Measurements from ENCODE around the gene ACTR10.

The ACTR10 gene

GRCh38 chr14:58274881-58275280 is 74.9 kb downstream of the ACTR10 start:
- no peak for TF ChIP-seq MAX (IDR thresholded peaks at IDR 0.05; ENCODE audit: low read depth, low read length)
- TF ChIP-seq POLR2A (IDR thresholded peaks at IDR 0.05; ENCODE audit: extremely low read depth, insufficient read length): no peak
- TF ChIP-seq, protein P1, sequence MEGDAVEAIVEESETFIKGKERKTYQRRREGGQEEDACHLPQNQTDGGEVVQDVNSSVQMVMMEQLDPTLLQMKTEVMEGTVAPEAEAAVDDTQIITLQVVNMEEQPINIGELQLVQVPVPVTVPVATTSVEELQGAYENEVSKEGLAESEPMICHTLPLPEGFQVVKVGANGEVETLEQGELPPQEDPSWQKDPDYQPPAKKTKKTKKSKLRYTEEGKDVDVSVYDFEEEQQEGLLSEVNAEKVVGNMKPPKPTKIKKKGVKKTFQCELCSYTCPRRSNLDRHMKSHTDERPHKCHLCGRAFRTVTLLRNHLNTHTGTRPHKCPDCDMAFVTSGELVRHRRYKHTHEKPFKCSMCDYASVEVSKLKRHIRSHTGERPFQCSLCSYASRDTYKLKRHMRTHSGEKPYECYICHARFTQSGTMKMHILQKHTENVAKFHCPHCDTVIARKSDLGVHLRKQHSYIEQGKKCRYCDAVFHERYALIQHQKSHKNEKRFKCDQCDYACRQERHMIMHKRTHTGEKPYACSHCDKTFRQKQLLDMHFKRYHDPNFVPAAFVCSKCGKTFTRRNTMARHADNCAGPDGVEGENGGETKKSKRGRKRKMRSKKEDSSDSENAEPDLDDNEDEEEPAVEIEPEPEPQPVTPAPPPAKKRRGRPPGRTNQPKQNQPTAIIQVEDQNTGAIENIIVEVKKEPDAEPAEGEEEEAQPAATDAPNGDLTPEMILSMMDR (IDR thresholded peaks at IDR 0.05; ENCODE audit: low read depth, low read length): no peak
- TF ChIP-seq MYC (IDR thresholded peaks at IDR 0.05; ENCODE audit: low read depth, low read length): no peak
- peak; percentile 21 for DNase-seq (ENCODE audit: low read depth)
- no peak overlapping the region for H3K4me3 ChIP-seq (ENCODE audit: low read depth, low read length)

GRCh38 chr14:58275527-58276190 is 75.7 kb downstream of the ACTR10 start:
- TF ChIP-seq, protein P1 (IDR thresholded peaks at IDR 0.05; ENCODE audit: low read depth, low read length): no peak
- no peak for TF ChIP-seq MYC (IDR thresholded peaks at IDR 0.05; ENCODE audit: low read depth, low read length)
- no peak overlapping the region for H3K4me3 ChIP-seq (ENCODE audit: low read depth, low read length)
- no peak for DNase-seq (ENCODE audit: low read depth)

DNA sequence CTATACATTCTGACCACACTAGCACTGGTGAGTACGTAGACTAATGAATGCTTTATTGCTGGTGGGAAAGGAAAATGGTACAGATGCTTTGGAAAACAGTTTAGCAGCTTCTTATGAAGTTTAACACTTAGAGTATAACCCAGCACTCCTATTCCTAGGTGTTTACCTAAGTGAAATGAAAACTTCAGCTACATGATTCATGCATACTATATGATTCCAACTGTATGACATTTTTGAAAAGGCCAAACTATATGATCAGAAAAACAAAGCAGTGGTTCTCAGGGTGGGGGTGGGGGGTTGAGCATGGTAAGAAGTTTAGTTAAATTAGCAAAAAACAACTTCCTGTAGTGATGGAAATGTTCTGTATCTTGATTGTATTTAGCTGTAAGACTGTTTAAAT is 76.3 kb downstream of the ACTR10 start:
- TF ChIP-seq, protein P1 (IDR thresholded peaks at IDR 0.05; ENCODE audit: low read depth, low read length): no peak
- TF ChIP-seq POLR2A (IDR thresholded peaks at IDR 0.05; ENCODE audit: extremely low read depth, insufficient read length) (no peak), MYC (IDR thresholded peaks at IDR 0.05; ENCODE audit: low read depth, low read length) (no peak), MAX (IDR thresholded peaks at IDR 0.05; ENCODE audit: low read depth, low read length) (no peak)
- no peak overlapping the region for H3K4me3 ChIP-seq (ENCODE audit: low read depth, low read length)

GRCh38 chr14:58278177-58278576 is 78.2 kb downstream of the ACTR10 start:
- DNase-seq (ENCODE audit: low read depth): no peak
- H3K4me3 ChIP-seq (ENCODE audit: low read depth, low read length): no peak overlapping the region
- TF ChIP-seq, protein P1 (IDR thresholded peaks at IDR 0.05; ENCODE audit: low read depth, low read length): no peak
- no peak for TF ChIP-seq MAX (IDR thresholded peaks at IDR 0.05; ENCODE audit: low read depth, low read length)
- TF ChIP-seq MYC (IDR thresholded peaks at IDR 0.05; ENCODE audit: low read depth, low read length): no peak
- TF ChIP-seq POLR2A (IDR thresholded peaks at IDR 0.05; ENCODE audit: extremely low read depth, insufficient read length): no peak

More for the DNA sequence above, 76.3 kb downstream of the ACTR10 start:
- no peak for DNase-seq (ENCODE audit: low read depth)

- DNase-seq (ENCODE audit: low read depth): peak; percentile 30
These were observed 81.2 kb downstream of the ACTR10 start for GRCh38 chr14:58280954-58281787.

More at GRCh38 chr14:58280954-58281787, 81.2 kb downstream of the ACTR10 start:
- H3K4me3 ChIP-seq (ENCODE audit: low read depth, low read length): no peak overlapping the region
- TF ChIP-seq, protein P1 (IDR thresholded peaks at IDR 0.05; ENCODE audit: low read depth, low read length): no peak
- TF ChIP-seq MAX (IDR thresholded peaks at IDR 0.05; ENCODE audit: low read depth, low read length) (no peak), MYC (IDR thresholded peaks at IDR 0.05; ENCODE audit: low read depth, low read length) (no peak), POLR2A (IDR thresholded peaks at IDR 0.05; ENCODE audit: extremely low read depth, insufficient read length) (no peak)
